ENCODE results near the gene LSM4. TPM values are rescaled to one million over a fixed set of nuclear protein-coding genes. Genes with fewer than 3 reads are reported as not detected.

LSM4 gene
- total RNA-seq, 1 donor from 2014 or later, result 198 TPM

GRCh38 chr19:18317961-18318800 is 4.7 kb downstream of the LSM4 start:
- H3K27ac Mint-ChIP-seq, result peak overlapping the region; percentile 96
- H3K4me3 Mint-ChIP-seq (ENCODE audit: low read depth), result peak overlapping the region; percentile 70
- no peaks in the 10 kb centered on the region for H3K9me3 Mint-ChIP-seq
- H3K4me1 Mint-ChIP-seq (ENCODE audit: low read depth), result peaks cover 46% of the 10 kb centered on the region
- intact Hi-C loops (cut with micrococcal nuclease), result no loop called here
- H3K27me3 Mint-ChIP-seq (ENCODE audit: low read depth), result no peaks in the 10 kb centered on the region
- H3K36me3 Mint-ChIP-seq (ENCODE audit: low read depth), result peaks cover 73% of the 10 kb centered on the region
- peak; percentile 44 for DNase-seq (ENCODE audit: low spot score)

GRCh38 chr19:18313398-18313797 is 9.5 kb downstream of the LSM4 start:
- H3K4me1 Mint-ChIP-seq (ENCODE audit: low read depth), result peaks cover 18% of the 10 kb centered on the region
- DNase-seq (ENCODE audit: low spot score), result no peak
- no peak overlapping the region for H3K4me3 Mint-ChIP-seq (ENCODE audit: low read depth)
- no peak overlapping the region for H3K27ac Mint-ChIP-seq
- intact Hi-C loops (cut with micrococcal nuclease), result no loop called here
- H3K36me3 Mint-ChIP-seq (ENCODE audit: low read depth), result peaks cover 46% of the 10 kb centered on the region
- H3K27me3 Mint-ChIP-seq (ENCODE audit: low read depth), result no peaks in the 10 kb centered on the region
- H3K9me3 Mint-ChIP-seq, result no peaks in the 10 kb centered on the region

- no peak for DNase-seq (ENCODE audit: low spot score)
- Mint-ChIP-seq H3K27me3 (ENCODE audit: low read depth) (no peaks in the 10 kb centered on the region), H3K4me3 (ENCODE audit: low read depth) (no peak overlapping the region), H3K36me3 (ENCODE audit: low read depth) (peaks cover 47% of the 10 kb centered on the region), H3K9me3 (no peaks in the 10 kb centered on the region), H3K27ac (no peak overlapping the region), H3K4me1 (ENCODE audit: low read depth) (peaks cover 14% of the 10 kb centered on the region)
- intact Hi-C loops (cut with micrococcal nuclease), result no loop called here
Observed at GRCh38 chr19:18312092-18312534, 10.8 kb downstream of the LSM4 start.

GRCh38 chr19:18311502-18312091 is 11.3 kb downstream of the LSM4 start:
- Mint-ChIP-seq H3K9me3 (no peaks in the 10 kb centered on the region), H3K36me3 (ENCODE audit: low read depth) (peaks cover 52% of the 10 kb centered on the region), H3K27me3 (ENCODE audit: low read depth) (no peaks in the 10 kb centered on the region), H3K4me3 (ENCODE audit: low read depth) (no peak overlapping the region), H3K4me1 (ENCODE audit: low read depth) (peaks cover 18% of the 10 kb centered on the region), H3K27ac (no peak overlapping the region)
- intact Hi-C loops (cut with micrococcal nuclease), result no loop called here
- no peak for DNase-seq (ENCODE audit: low spot score)

GRCh38 chr19:18310966-18311365 is 11.9 kb downstream of the LSM4 start:
- intact Hi-C loops (cut with micrococcal nuclease), result no loop called here
- no peaks in the 10 kb centered on the region for H3K9me3 Mint-ChIP-seq
- no peaks in the 10 kb centered on the region for H3K27me3 Mint-ChIP-seq (ENCODE audit: low read depth)
- H3K27ac Mint-ChIP-seq, result no peak overlapping the region
- no peak overlapping the region for H3K4me3 Mint-ChIP-seq (ENCODE audit: low read depth)
- peaks cover 56% of the 10 kb centered on the region for H3K36me3 Mint-ChIP-seq (ENCODE audit: low read depth)
- no peak for DNase-seq (ENCODE audit: low spot score)
- H3K4me1 Mint-ChIP-seq (ENCODE audit: low read depth), result peaks cover 18% of the 10 kb centered on the region

GRCh38 chr19:18310118-18310909 is 12.6 kb downstream of the LSM4 start:
- Mint-ChIP-seq H3K27ac (no peak overlapping the region), H3K4me1 (ENCODE audit: low read depth) (peaks cover 16% of the 10 kb centered on the region), H3K4me3 (ENCODE audit: low read depth) (no peak overlapping the region), H3K9me3 (no peaks in the 10 kb centered on the region), H3K27me3 (ENCODE audit: low read depth) (no peaks in the 10 kb centered on the region), H3K36me3 (ENCODE audit: low read depth) (peaks cover 58% of the 10 kb centered on the region)
- intact Hi-C loops (cut with micrococcal nuclease), result no loop called here
- DNase-seq (ENCODE audit: low spot score), result no peak

- DNase-seq (ENCODE audit: low spot score), result no peak
- no peaks in the 10 kb centered on the region for H3K27me3 Mint-ChIP-seq (ENCODE audit: low read depth)
- intact Hi-C loops (cut with micrococcal nuclease), result no loop called here
- peaks cover 22% of the 10 kb centered on the region for H3K4me1 Mint-ChIP-seq (ENCODE audit: low read depth)
- no peak overlapping the region for H3K4me3 Mint-ChIP-seq (ENCODE audit: low read depth)
- no peaks in the 10 kb centered on the region for H3K9me3 Mint-ChIP-seq
- peaks cover 59% of the 10 kb centered on the region for H3K36me3 Mint-ChIP-seq (ENCODE audit: low read depth)
- H3K27ac Mint-ChIP-seq, result no peak overlapping the region
Observed at GRCh38 chr19:18309525-18310064, 13.3 kb downstream of the LSM4 start.

GRCh38 chr19:18308948-18309325 is 13.9 kb downstream of the LSM4 start:
- Mint-ChIP-seq H3K36me3 (ENCODE audit: low read depth) (peaks cover 56% of the 10 kb centered on the region), H3K9me3 (no peaks in the 10 kb centered on the region), H3K27ac (no peak overlapping the region), H3K27me3 (ENCODE audit: low read depth) (no peaks in the 10 kb centered on the region), H3K4me1 (ENCODE audit: low read depth) (peaks cover 26% of the 10 kb centered on the region), H3K4me3 (ENCODE audit: low read depth) (no peak overlapping the region)
- intact Hi-C loops (cut with micrococcal nuclease), result no loop called here
- DNase-seq (ENCODE audit: low spot score), result no peak

- DNase-seq (ENCODE audit: low spot score), result no peak
- Mint-ChIP-seq H3K27ac (no peak overlapping the region), H3K27me3 (ENCODE audit: low read depth) (no peaks in the 10 kb centered on the region), H3K9me3 (no peaks in the 10 kb centered on the region), H3K4me1 (ENCODE audit: low read depth) (peaks cover 30% of the 10 kb centered on the region), H3K36me3 (ENCODE audit: low read depth) (peaks cover 55% of the 10 kb centered on the region), H3K4me3 (ENCODE audit: low read depth) (no peak overlapping the region)
- intact Hi-C loops (cut with micrococcal nuclease), result no loop called here
Observed at GRCh38 chr19:18308051-18308947, 14.6 kb downstream of the LSM4 start.

- Mint-ChIP-seq H3K27me3 (ENCODE audit: low read depth) (no peaks in the 10 kb centered on the region), H3K4me3 (ENCODE audit: low read depth) (peak overlapping the region; percentile 62), H3K4me1 (ENCODE audit: low read depth) (peaks cover 31% of the 10 kb centered on the region), H3K9me3 (no peaks in the 10 kb centered on the region), H3K27ac (peak overlapping the region; percentile 94), H3K36me3 (ENCODE audit: low read depth) (peaks cover 50% of the 10 kb centered on the region)
- no peak for DNase-seq (ENCODE audit: low spot score)
- intact Hi-C loops (cut with micrococcal nuclease), result no loop called here
Observed at GRCh38 chr19:18307271-18307681, 15.6 kb downstream of the LSM4 start.

GRCh38 chr19:18306888-18307260 is 16.0 kb downstream of the LSM4 start:
- peaks cover 31% of the 10 kb centered on the region for H3K4me1 Mint-ChIP-seq (ENCODE audit: low read depth)
- no peaks in the 10 kb centered on the region for H3K9me3 Mint-ChIP-seq
- H3K4me3 Mint-ChIP-seq (ENCODE audit: low read depth), result peak overlapping the region; percentile 88
- H3K36me3 Mint-ChIP-seq (ENCODE audit: low read depth), result peaks cover 50% of the 10 kb centered on the region
- H3K27me3 Mint-ChIP-seq (ENCODE audit: low read depth), result no peaks in the 10 kb centered on the region
- intact Hi-C loops (cut with micrococcal nuclease), result no loop called here
- peak overlapping the region; percentile 94 for H3K27ac Mint-ChIP-seq
- DNase-seq (ENCODE audit: low spot score), result no peak

All from activated T-helper 2 cell treated with anti-CD3 and anti-CD28 coated beads, Interferon-gamma antibody, Interleukin-2, Interleukin-4, amounts not matched to agents 10 μg/mL and 5 μg/mL and 100 μg/mL, durations not matched to agents 14 hours and 24 hours and 36 hours (primary cell).